Parathyroid adenoma (tissue), 2 donors: Measurements from ENCODE around the gene AUP1.

ENCODE experiments used
- H2AFZ ChIP-seq: fragments of 300-600 bp; sonication (generic); one replicate; pipeline ENCODE4 v1.7.0; 2017; ENCODE audit warnings: antibody characterized with exemption, mild to moderate bottlenecking
- H3K27ac ChIP-seq: fragments of 300-600 bp; sonication (generic); one replicate; pipeline ENCODE4 v1.7.0; 2017
- H3K27me3 ChIP-seq: fragments of 300-600 bp; sonication (generic); one replicate; pipeline ENCODE4 v1.7.0; 2017; ENCODE audit warnings: low read length; ENCODE audit not compliant: control insufficient read depth, insufficient read depth
- H3K36me3 ChIP-seq: fragments of 300-600 bp; sonication (generic); one replicate; pipeline ENCODE4 v1.7.0; 2017; ENCODE audit warnings: low read length; ENCODE audit not compliant: control insufficient read depth, insufficient read depth
- H3K4me1 ChIP-seq: fragments of 300-600 bp; sonication (generic); one replicate; pipeline ENCODE4 v1.7.0; 2017; ENCODE audit warnings: control low read depth
- H3K4me2 ChIP-seq: fragments of 300-600 bp; sonication (generic); one replicate; pipeline ENCODE4 v1.7.0; 2017; ENCODE audit warnings: low read length
- H3K4me3 ChIP-seq: fragments of 300-600 bp; sonication (generic); one replicate; pipeline ENCODE4 v1.7.0; 2017; ENCODE audit warnings: low read depth, low read length
- H3K79me2 ChIP-seq: fragments of 300-600 bp; sonication (generic); one replicate; pipeline ENCODE4 v1.7.0; 2017; ENCODE audit warnings: control low read depth
- H3K9ac ChIP-seq: fragments of 300-600 bp; sonication (generic); one replicate; pipeline ENCODE4 v1.7.0; 2017; ENCODE audit warnings: mild to moderate bottlenecking
- H3K9me3 ChIP-seq: fragments of 300-600 bp; sonication (generic); one replicate; pipeline ENCODE4 v1.7.0; 2017; ENCODE audit warnings: low read length; ENCODE audit not compliant: control insufficient read depth
- TF ChIP-seq, protein P1 (sequence below): fragments of 300-600 bp; sonication (generic); IDR thresholded peaks from one replicate; pipeline ENCODE4 v1.7.0; 2017; ENCODE audit warnings: antibody characterized with exemption, mild to moderate bottlenecking
- donor health status: primary hyperparathyroidism.

AUP1 gene

DNA sequence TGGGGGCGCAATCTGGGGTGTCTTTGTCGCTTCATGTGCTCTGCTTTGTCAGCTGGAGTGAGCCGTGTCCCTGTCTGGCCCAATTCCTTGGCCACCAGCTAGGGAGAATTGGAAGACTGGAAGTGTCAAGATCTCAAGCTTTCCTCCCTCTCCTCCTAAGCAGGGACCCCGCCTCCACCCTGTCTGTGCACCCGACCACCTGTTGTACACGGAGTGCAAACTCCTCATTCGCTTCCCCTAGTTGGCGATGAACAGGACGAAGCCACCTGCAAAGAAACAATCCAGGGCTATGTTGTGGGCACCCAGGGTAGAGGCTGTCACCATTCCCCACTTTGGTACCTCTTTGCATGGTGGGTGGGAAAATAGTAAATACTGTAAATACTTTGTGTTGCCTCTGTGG is 1.8 kb downstream of the AUP1 start:
- TF ChIP-seq, protein P1, sequence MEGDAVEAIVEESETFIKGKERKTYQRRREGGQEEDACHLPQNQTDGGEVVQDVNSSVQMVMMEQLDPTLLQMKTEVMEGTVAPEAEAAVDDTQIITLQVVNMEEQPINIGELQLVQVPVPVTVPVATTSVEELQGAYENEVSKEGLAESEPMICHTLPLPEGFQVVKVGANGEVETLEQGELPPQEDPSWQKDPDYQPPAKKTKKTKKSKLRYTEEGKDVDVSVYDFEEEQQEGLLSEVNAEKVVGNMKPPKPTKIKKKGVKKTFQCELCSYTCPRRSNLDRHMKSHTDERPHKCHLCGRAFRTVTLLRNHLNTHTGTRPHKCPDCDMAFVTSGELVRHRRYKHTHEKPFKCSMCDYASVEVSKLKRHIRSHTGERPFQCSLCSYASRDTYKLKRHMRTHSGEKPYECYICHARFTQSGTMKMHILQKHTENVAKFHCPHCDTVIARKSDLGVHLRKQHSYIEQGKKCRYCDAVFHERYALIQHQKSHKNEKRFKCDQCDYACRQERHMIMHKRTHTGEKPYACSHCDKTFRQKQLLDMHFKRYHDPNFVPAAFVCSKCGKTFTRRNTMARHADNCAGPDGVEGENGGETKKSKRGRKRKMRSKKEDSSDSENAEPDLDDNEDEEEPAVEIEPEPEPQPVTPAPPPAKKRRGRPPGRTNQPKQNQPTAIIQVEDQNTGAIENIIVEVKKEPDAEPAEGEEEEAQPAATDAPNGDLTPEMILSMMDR: no peak
- Histone ChIP-seq H3K79me2 (peaks cover 7% of the 10 kb centered on the region), H3K4me2 (no peak overlapping the region), H3K9ac (no peak overlapping the region), H3K4me1 (peaks cover 5% of the 10 kb centered on the region), H2AFZ (no peak overlapping the region), H3K27ac (no peak overlapping the region), H3K27me3 (no peaks in the 10 kb centered on the region), H3K9me3 (no peaks in the 10 kb centered on the region), H3K36me3 (no peaks in the 10 kb centered on the region), H3K4me3 (no peak overlapping the region)

GRCh38 chr2:74526649-74527230 is 2.8 kb downstream of the AUP1 start:
- no peak overlapping the region for H3K27ac ChIP-seq
- H2AFZ ChIP-seq: no peak overlapping the region

DNA sequence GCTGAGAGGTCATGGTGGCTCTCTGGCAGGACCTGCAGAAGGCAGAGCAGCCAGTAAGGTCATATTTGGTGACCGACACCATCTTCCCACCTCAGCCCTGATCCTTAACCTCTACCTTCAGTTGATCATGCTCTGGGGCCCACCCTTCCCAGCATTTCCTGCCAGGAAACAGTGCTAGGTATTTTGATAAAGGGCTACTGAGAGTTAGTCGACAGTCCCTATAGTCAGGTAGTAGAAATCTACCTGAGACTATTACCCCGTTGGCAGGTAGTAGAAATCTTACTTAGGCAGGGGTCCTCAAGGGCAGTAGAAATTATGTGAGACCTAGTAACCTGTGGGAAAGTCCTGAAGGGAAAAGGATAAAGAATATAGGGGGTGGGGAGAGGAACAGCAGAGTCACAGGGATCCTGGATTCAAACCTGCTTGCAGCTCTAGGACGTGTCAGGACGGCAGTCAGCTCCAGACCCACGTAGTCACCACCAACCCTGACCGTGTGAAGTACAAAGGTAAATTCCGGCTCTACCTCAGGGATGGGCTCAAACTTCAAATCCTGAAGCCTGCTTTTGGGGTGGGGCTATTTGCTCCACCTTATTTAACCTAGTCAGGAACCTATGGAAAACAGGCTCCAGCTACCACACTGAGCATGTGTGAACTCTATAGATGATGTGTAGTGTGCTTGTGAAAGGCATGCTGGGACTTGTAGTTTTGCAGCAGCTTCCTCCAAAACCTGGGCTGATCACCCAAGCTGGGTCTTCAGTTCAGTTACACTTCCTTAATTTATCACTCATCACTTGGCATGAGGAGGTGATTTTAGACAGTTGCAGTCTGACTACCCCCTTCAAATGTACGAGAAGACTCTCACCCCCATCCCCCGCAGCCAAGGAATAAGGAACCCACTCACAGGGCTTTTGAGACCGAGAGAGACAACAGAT is 3.5 kb downstream of the AUP1 start, which contains the start of gene DQX1:
Gene DQX1, minus strand, starts transcription at position 515 of the 932 bp plus-strand sequence. Its CDS starts 502 bp downstream, at position 13.
- Histone ChIP-seq H3K27me3 (no peaks in the 10 kb centered on the region), H3K4me1 (peaks cover 5% of the 10 kb centered on the region), H3K4me3 (no peak within 1 kb of the TSS), H3K4me2 (no peak within 1 kb of the TSS), H3K79me2 (peaks cover 7% of the 10 kb centered on the region), H3K36me3 (no peaks in the 10 kb centered on the region), H3K9ac (no peak within 1 kb of the TSS), H2AFZ (no peak within 1 kb of the TSS), H3K9me3 (no peaks in the 10 kb centered on the region), H3K27ac (no peak within 1 kb of the TSS)
- TF ChIP-seq, protein P1: no peak

More at GRCh38 chr2:74526649-74527230, 2.8 kb downstream of the AUP1 start:
- Histone ChIP-seq H3K4me1 (peaks cover 5% of the 10 kb centered on the region), H3K4me2 (no peak overlapping the region), H3K4me3 (no peak overlapping the region), H3K36me3 (no peaks in the 10 kb centered on the region), H3K27me3 (no peaks in the 10 kb centered on the region), H3K9ac (no peak overlapping the region), H3K79me2 (peaks cover 7% of the 10 kb centered on the region), H3K9me3 (no peaks in the 10 kb centered on the region)
- TF ChIP-seq, protein P1: no peak

GRCh38 chr2:74524955-74525716 is 4.4 kb downstream of the AUP1 start:
- H3K36me3 ChIP-seq: no peaks in the 10 kb centered on the region
- no peak overlapping the region for H3K9ac ChIP-seq
- H3K79me2 ChIP-seq: peaks cover 7% of the 10 kb centered on the region
- no peaks in the 10 kb centered on the region for H3K27me3 ChIP-seq
- TF ChIP-seq, protein P1: no peak
- no peaks in the 10 kb centered on the region for H3K9me3 ChIP-seq
- peaks cover 5% of the 10 kb centered on the region for H3K4me1 ChIP-seq
- no peak overlapping the region for H3K4me3 ChIP-seq
- no peak overlapping the region for H3K27ac ChIP-seq
- H2AFZ ChIP-seq: no peak overlapping the region
- H3K4me2 ChIP-seq: no peak overlapping the region
